ENCODE measurements around the gene DMTF1.

The DMTF1 gene

GRCh38 chr7:87213252-87213651, 61.0 kb downstream of the DMTF1 start (continued):
- TF ChIP-seq ZNF398 (tag by site-specific recombination; IDR thresholded peaks at IDR 0.05): no peak
- TF ChIP-seq ZNF169 (tag by site-specific recombination; IDR thresholded peaks at IDR 0.05): no peak
- no peak for TF ChIP-seq KLF1 (tag by site-specific recombination; IDR thresholded peaks at IDR 0.05)
- no peak for TF ChIP-seq PATZ1 (tag by site-specific recombination; IDR thresholded peaks at IDR 0.05)

GRCh38 chr7:87213811-87214210, 61.6 kb downstream of the DMTF1 start:
- Histone ChIP-seq H3K36me3 (ENCODE audit: control insufficient read depth in 2 of 2, insufficient read depth in 1 of 2, low read length in 2 of 2) (peaks cover 0 to 17% of the 10 kb centered on the region in 2 experiments; a peak in 2 of 3 replicates), H3K4me1 (ENCODE audit: control insufficient read depth, insufficient read depth, low read length) (no peaks in the 10 kb centered on the region; the same call in 1 of the 2 replicates), H3K27ac (ENCODE audit: extremely low read depth, low read depth, low read length) (no peak overlapping the region), H3K4me3 (ENCODE audit: low read depth, low read length) (no peak overlapping the region), H3K9me3 (ENCODE audit: control insufficient read depth, insufficient read depth, low read depth, low read length) (no peaks in the 10 kb centered on the region)
- POLR2A ChIA-PET: no interaction called here
- CTCF ChIA-PET: interaction anchor here (1.3 kb wide), 1 partner anchor 10 kb away, joined by 4 read pairs; no protein-coding TSS in a partner anchor
- TF ChIP-seq ZNF580 (tag by site-specific recombination; IDR thresholded peaks at IDR 0.05) (no peak), ZBTB8A (tag by site-specific recombination; IDR thresholded peaks at IDR 0.05) (no peak), ZBTB6 (tag by site-specific recombination; IDR thresholded peaks at IDR 0.05) (no peak)

GRCh38 chr7:87215046-87215445, 62.8 kb downstream of the DMTF1 start:
- Histone ChIP-seq H3K9me3 (ENCODE audit: control insufficient read depth, insufficient read depth, low read depth, low read length) (no peaks in the 10 kb centered on the region), H3K4me3 (ENCODE audit: low read depth, low read length) (no peak overlapping the region), H3K27ac (ENCODE audit: extremely low read depth, low read depth, low read length) (no peak overlapping the region), H3K4me1 (ENCODE audit: control insufficient read depth, insufficient read depth, low read length) (no peaks in the 10 kb centered on the region; the same call in 1 of the 2 replicates), H3K36me3 (ENCODE audit: control insufficient read depth in 2 of 2, insufficient read depth in 1 of 2, low read length in 2 of 2) (peaks cover 0 to 16% of the 10 kb centered on the region in 2 experiments; a peak in 2 of 3 replicates)
- ChIA-PET CTCF (no interaction called here), POLR2A (no interaction called here)
- no peak for TF ChIP-seq ZNF157 (tag by site-specific recombination; IDR thresholded peaks at IDR 0.05)
- TF ChIP-seq ZNF10 (tag by site-specific recombination; IDR thresholded peaks at IDR 0.05): no peak

GRCh38 chr7:87216701-87217508, 64.7 kb downstream of the DMTF1 start:
- Histone ChIP-seq H3K36me3 (ENCODE audit: control insufficient read depth in 2 of 2, insufficient read depth in 1 of 2, low read length in 2 of 2) (peaks cover 0 to 14% of the 10 kb centered on the region in 2 experiments; a peak in 2 of 3 replicates), H3K4me1 (ENCODE audit: control insufficient read depth, insufficient read depth, low read length) (no peaks in the 10 kb centered on the region; the same call in 1 of the 2 replicates), H3K27ac (ENCODE audit: extremely low read depth, low read depth, low read length) (no peak overlapping the region), H3K9me3 (ENCODE audit: control insufficient read depth, insufficient read depth, low read depth, low read length) (no peaks in the 10 kb centered on the region), H3K4me3 (ENCODE audit: low read depth, low read length) (no peak overlapping the region)
- no peak for TF ChIP-seq ZNF518A (tag by site-specific recombination; conservative IDR thresholded peaks at IDR 0.05; ENCODE audit: low read depth)
- TF ChIP-seq ZNF112 (tag by site-specific recombination; IDR thresholded peaks at IDR 0.05): no peak
- peak; percentile 37; the same call in 1 of the 2 replicates for TF ChIP-seq SCRT2 (tag by site-specific recombination; IDR thresholded peaks at IDR 0.05)
- CTCF ChIA-PET: interaction anchor here (0.7 to 1.3 kb wide), 2 partner anchors 19 to 109 kb away, joined by 3 read pairs; no protein-coding TSS in a partner anchor
- POLR2A ChIA-PET: interaction anchor here (0.7 kb wide), 1 partner anchor 64 kb away, joined by 3 read pairs; the partner anchor contains the start of gene DMTF1

All from HEK293 (cell line).